Vagina (tissue), 2 donors: ENCODE measurements around the gene NELL1. TPM values are rescaled to one million over a fixed set of nuclear protein-coding genes. Genes with fewer than 3 reads are reported as not detected.

Source experiments
- DNase-seq, 2 donors: peaks; one replicate each; pipeline ENCODE4 v3.0.0-alpha.2; 2017; ENCODE audit errors: extremely low spot score in 2 of 2
- H3K27ac ChIP-seq: fragments of 200-600 bp; sonication (generic); one replicate; pipeline ENCODE4 v1.5.1; 2019
- H3K27me3 ChIP-seq: fragments of 200-600 bp; sonication (generic); one replicate; pipeline ENCODE4 v1.5.1; 2019
- H3K36me3 ChIP-seq, 2 donors: fragments of 200-600 bp; sonication (generic); one replicate each; pipeline ENCODE4 v1.5.1; 2017 to 2019
- H3K4me1 ChIP-seq: fragments of 200-600 bp; sonication (generic); one replicate; pipeline ENCODE4 v1.5.1; 2019
- H3K4me3 ChIP-seq, 2 donors: fragments of 200-600 bp; sonication (generic); 1 replicate in 1 of 2; 2 replicates in 1 of 2; pipeline ENCODE4 v1.5.1; 2016 to 2019
- H3K9me3 ChIP-seq: fragments of 200-600 bp; sonication (generic); one replicate; pipeline ENCODE4 v1.5.1; 2019
- CTCF ChIP-seq, 3 experiments: fragments of 450-650 bp in 2 of 3; fragments of 200-600 bp in 1 of 3; sonication (generic) in 1 of 3; IDR thresholded peaks; one replicate each; pipeline ENCODE4 v1.5.1; 2017 to 2019; ENCODE audit warnings: antibody characterized with exemption in 3 of 3, mild to moderate bottlenecking in 2 of 3, moderate library complexity in 2 of 3
- POLR2A ChIP-seq, 2 donors: fragments of 450-650 bp; IDR thresholded peaks; one replicate each; pipeline ENCODE4 v1.6.1; 2017; ENCODE audit warnings: antibody characterized with exemption in 2 of 2, mild to moderate bottlenecking in 2 of 2, moderate library complexity in 2 of 2
- POLR2AphosphoS5 ChIP-seq, 2 donors: sonication (generic); formaldehyde crosslinking; IDR thresholded peaks; one replicate each; pipeline ENCODE4 v1.9.0; 2017; ENCODE audit warnings: antibody characterized with exemption in 2 of 2, mild to moderate bottlenecking in 2 of 2, low read depth in 1 of 2; ENCODE audit not compliant: insufficient read depth in 1 of 2
- intact Hi-C: fragments of 100-400 bp; cut with DNase I; formaldehyde crosslinking; loops from one replicate; pipeline ENCODE4 v1.15.1; 2023
- total RNA-seq: library from RNA; depleted of rRNA; stranded (reverse); fragments of >200 nt; gene quantifications from one replicate; pipeline ENCODE4 v1.2.3, GENCODE V29; 2016

Gene NELL1
- total RNA-seq, 1 donor from 2014 or later = 0.49 TPM

- no peak overlapping the region for H3K4me3 ChIP-seq
- TF ChIP-seq CTCF (IDR thresholded peaks at IDR 0.05) = no peak
- TF ChIP-seq POLR2A (IDR thresholded peaks at IDR 0.05) = no peak
- no peak for TF ChIP-seq POLR2AphosphoS5 (IDR thresholded peaks at IDR 0.05; ENCODE audit: insufficient read depth in 1 of 2, low read depth in 1 of 2)
- no peak for DNase-seq
- intact Hi-C loops = no loop called here
- H3K27ac ChIP-seq = no peak overlapping the region
- H3K4me1 ChIP-seq = no peaks in the 10 kb centered on the region
- H3K36me3 ChIP-seq = no peaks in the 10 kb centered on the region
- no peaks in the 10 kb centered on the region for H3K9me3 ChIP-seq
- no peaks in the 10 kb centered on the region for H3K27me3 ChIP-seq
Measured at GRCh38 chr11:21173476-21173875, 504.1 kb downstream of the NELL1 start.

DNA sequence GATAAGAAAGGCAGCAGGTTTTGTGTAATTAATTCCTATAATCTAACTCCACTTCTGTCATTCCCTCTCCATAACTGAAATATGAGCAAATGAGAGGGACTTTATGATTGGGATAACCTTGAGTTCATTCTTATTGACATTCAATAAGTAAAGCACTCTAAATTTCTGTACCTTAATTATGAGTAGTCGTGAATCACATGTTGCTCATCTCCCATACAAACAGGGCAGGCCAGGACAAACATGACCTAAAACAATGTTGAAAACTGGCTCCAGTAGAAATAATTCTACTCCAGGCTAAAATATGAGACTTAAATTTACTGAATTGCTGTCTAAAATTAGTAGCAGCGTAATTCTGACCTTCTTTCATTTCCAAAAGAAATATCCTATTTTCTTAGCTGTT lies 505.4 kb downstream of the NELL1 start:
- no peaks in the 10 kb centered on the region for H3K36me3 ChIP-seq
- intact Hi-C loops = no loop called here
- no peak for DNase-seq
- H3K4me1 ChIP-seq = no peaks in the 10 kb centered on the region
- H3K27me3 ChIP-seq = no peaks in the 10 kb centered on the region
- no peak overlapping the region for H3K4me3 ChIP-seq
- no peak overlapping the region for H3K27ac ChIP-seq
- no peaks in the 10 kb centered on the region for H3K9me3 ChIP-seq
- TF ChIP-seq POLR2A (IDR thresholded peaks at IDR 0.05) = no peak
- TF ChIP-seq POLR2AphosphoS5 (IDR thresholded peaks at IDR 0.05; ENCODE audit: insufficient read depth in 1 of 2, low read depth in 1 of 2) = no peak
- no peak for TF ChIP-seq CTCF (IDR thresholded peaks at IDR 0.05)

GRCh38 chr11:21177379-21177778 lies 508.0 kb downstream of the NELL1 start:
- Histone ChIP-seq H3K27ac (no peak overlapping the region), H3K9me3 (no peaks in the 10 kb centered on the region), H3K36me3 (no peaks in the 10 kb centered on the region), H3K4me1 (no peaks in the 10 kb centered on the region), H3K27me3 (no peaks in the 10 kb centered on the region), H3K4me3 (no peak overlapping the region)
- DNase-seq = no peak
- no peak for TF ChIP-seq CTCF (IDR thresholded peaks at IDR 0.05)
- intact Hi-C loops = no loop called here

GRCh38 chr11:21179770-21180169 lies 510.4 kb downstream of the NELL1 start:
- Histone ChIP-seq H3K36me3 (no peaks in the 10 kb centered on the region), H3K9me3 (no peaks in the 10 kb centered on the region), H3K4me1 (no peaks in the 10 kb centered on the region), H3K27me3 (no peaks in the 10 kb centered on the region), H3K27ac (no peak overlapping the region), H3K4me3 (no peak overlapping the region)
- DNase-seq = no peak
- intact Hi-C loops = no loop called here
- TF ChIP-seq POLR2AphosphoS5 (IDR thresholded peaks at IDR 0.05; ENCODE audit: insufficient read depth in 1 of 2, low read depth in 1 of 2) = no peak
- no peak for TF ChIP-seq CTCF (IDR thresholded peaks at IDR 0.05)
- no peak for TF ChIP-seq POLR2A (IDR thresholded peaks at IDR 0.05)

- DNase-seq = no peak
- H3K4me3 ChIP-seq = no peak overlapping the region
- intact Hi-C loops = no loop called here
- no peak overlapping the region for H3K27ac ChIP-seq
- no peaks in the 10 kb centered on the region for H3K4me1 ChIP-seq
- H3K27me3 ChIP-seq = no peaks in the 10 kb centered on the region
- H3K9me3 ChIP-seq = no peaks in the 10 kb centered on the region
- no peaks in the 10 kb centered on the region for H3K36me3 ChIP-seq
- no peak for TF ChIP-seq POLR2AphosphoS5 (IDR thresholded peaks at IDR 0.05; ENCODE audit: insufficient read depth in 1 of 2, low read depth in 1 of 2)
- TF ChIP-seq CTCF (IDR thresholded peaks at IDR 0.05) = no peak
- TF ChIP-seq POLR2A (IDR thresholded peaks at IDR 0.05) = no peak
Measured at GRCh38 chr11:21180182-21180581, 510.8 kb downstream of the NELL1 start.
